SK-N-MC (cell line): Measurements from ENCODE around the gene KLHL14.
A peak's percentile ranks its signal among the peaks of the same experiment; 100 is the strongest.

Experiments used
- DNase-seq: peaks from one replicate; pipeline ENCODE4 v3.0.0-alpha.2; 2011; ENCODE audit warnings: low read depth, low spot score
- H3K27ac ChIP-seq: fragments of 200-600 bp; sonication (generic); 2 replicates; pipeline ENCODE4 v1.5.1; 2016; ENCODE audit warnings: mixed run types
- H3K36me3 ChIP-seq: fragments of 200-600 bp; sonication (generic); 2 replicates; pipeline ENCODE4 v1.6.1; 2017; ENCODE audit warnings: antibody characterized with exemption, low read length, mixed read lengths; ENCODE audit not compliant: insufficient read depth
- H3K4me3 ChIP-seq: fragments of 200-600 bp; sonication (generic); 2 replicates; pipeline ENCODE4 v1.5.1; 2016
- H3K9ac ChIP-seq: fragments of 200-600 bp; sonication (generic); 2 replicates; pipeline ENCODE4 v1.8.0; 2017; ENCODE audit warnings: mixed run types, mixed read lengths; ENCODE audit not compliant: insufficient read length
- H3K9me3 ChIP-seq: fragments of 200-600 bp; sonication (generic); 2 replicates; pipeline ENCODE4 v1.6.1; 2017; ENCODE audit warnings: low read depth, mild to moderate bottlenecking, antibody characterized with exemption, low read length, moderate library complexity, mixed read lengths
- EZH2 ChIP-seq: fragments of 200-600 bp; sonication (generic); IDR thresholded peaks from one replicate; pipeline ENCODE4 v1.6.1; 2017; ENCODE audit warnings: antibody characterized with exemption
- FOXP2 ChIP-seq: optimal IDR thresholded peaks from 2 replicates; pipeline ENCODE3; 2011; ENCODE audit warnings: mild to moderate bottlenecking, moderate library complexity; ENCODE audit not compliant: insufficient read depth; ENCODE audit errors: extremely low read length, control extremely low read depth
- POLR2AphosphoS5 ChIP-seq: IDR thresholded peaks from 2 replicates; pipeline ENCODE4 v1.6.1; 2012; ENCODE audit warnings: mild to moderate bottlenecking, low read depth, low read length, borderline replicate concordance

KLHL14 gene

GRCh38 chr18:32771871-32772580 is 797 bp downstream of the KLHL14 start:
- TF ChIP-seq POLR2AphosphoS5 = no peak
- no peak for TF ChIP-seq FOXP2
- TF ChIP-seq EZH2 = no peak
- H3K27ac ChIP-seq = no peak overlapping the region
- H3K9ac ChIP-seq = no peak overlapping the region
- no peaks in the 10 kb centered on the region for H3K9me3 ChIP-seq
- no peak for DNase-seq
- H3K4me3 ChIP-seq = peak overlapping the region; percentile 94
- no peaks in the 10 kb centered on the region for H3K36me3 ChIP-seq

DNA sequence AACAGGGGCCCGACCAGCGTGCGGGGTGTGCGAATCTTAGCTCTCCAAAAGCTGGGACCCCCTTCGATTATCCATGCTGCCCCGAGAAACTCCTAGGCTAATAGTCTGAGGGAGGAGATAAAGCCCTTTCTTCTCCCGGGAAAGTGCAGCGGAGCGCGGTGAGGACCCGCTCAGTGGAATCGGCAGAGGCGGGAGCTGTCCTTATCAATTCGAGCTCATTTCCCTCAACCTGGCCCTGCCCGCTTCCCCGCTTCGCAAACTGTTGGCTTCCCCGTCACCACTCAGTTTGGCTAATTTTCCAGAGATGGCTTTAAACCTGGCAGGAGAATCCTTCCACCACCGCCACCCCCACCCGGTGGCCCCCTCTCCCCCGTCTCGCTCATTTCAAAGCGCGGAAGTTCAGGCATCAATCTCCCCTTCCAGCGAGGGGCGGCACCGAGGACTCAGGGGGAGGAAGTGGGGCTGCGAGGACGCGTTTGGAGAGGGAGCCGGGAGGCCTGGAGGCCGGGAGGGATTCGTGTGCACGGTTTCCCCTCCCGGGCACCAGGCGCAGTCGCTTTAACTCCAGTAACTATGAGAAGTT is 1.6 kb downstream of the KLHL14 start:
- Histone ChIP-seq H3K9ac (peak overlapping the region; percentile 57), H3K4me3 (peak overlapping the region; percentile 94), H3K9me3 (no peaks in the 10 kb centered on the region), H3K36me3 (no peaks in the 10 kb centered on the region), H3K27ac (no peak overlapping the region)
- no peak for DNase-seq
- TF ChIP-seq EZH2 (no peak), POLR2AphosphoS5 (no peak), FOXP2 (no peak)

GRCh38 chr18:32770666-32771168 is 2.1 kb downstream of the KLHL14 start:
- TF ChIP-seq EZH2 = no peak
- no peak for TF ChIP-seq FOXP2
- TF ChIP-seq POLR2AphosphoS5 = no peak
- Histone ChIP-seq H3K36me3 (no peaks in the 10 kb centered on the region), H3K9me3 (no peaks in the 10 kb centered on the region), H3K27ac (no peak overlapping the region), H3K4me3 (peak overlapping the region; percentile 94), H3K9ac (peak overlapping the region; percentile 57)
- DNase-seq = no peak

GRCh38 chr18:32770054-32770665 is 2.7 kb downstream of the KLHL14 start:
- H3K9ac ChIP-seq = no peak overlapping the region
- H3K27ac ChIP-seq = no peak overlapping the region
- no peak overlapping the region for H3K4me3 ChIP-seq
- no peak for DNase-seq
- no peak for TF ChIP-seq POLR2AphosphoS5
- H3K9me3 ChIP-seq = no peaks in the 10 kb centered on the region
- no peaks in the 10 kb centered on the region for H3K36me3 ChIP-seq

- no peak overlapping the region for H3K4me3 ChIP-seq
- H3K36me3 ChIP-seq = no peaks in the 10 kb centered on the region
- DNase-seq = no peak
- no peaks in the 10 kb centered on the region for H3K9me3 ChIP-seq
- no peak overlapping the region for H3K27ac ChIP-seq
- no peak overlapping the region for H3K9ac ChIP-seq
- no peak for TF ChIP-seq POLR2AphosphoS5
- no peak for TF ChIP-seq FOXP2
- TF ChIP-seq EZH2 = no peak
Measured at GRCh38 chr18:32769586-32770053, 3.2 kb downstream of the KLHL14 start.

- Histone ChIP-seq H3K36me3 (no peaks in the 10 kb centered on the region), H3K4me3 (no peak overlapping the region)
Measured at GRCh38 chr18:32769071-32769585, 3.7 kb downstream of the KLHL14 start.

DNA sequence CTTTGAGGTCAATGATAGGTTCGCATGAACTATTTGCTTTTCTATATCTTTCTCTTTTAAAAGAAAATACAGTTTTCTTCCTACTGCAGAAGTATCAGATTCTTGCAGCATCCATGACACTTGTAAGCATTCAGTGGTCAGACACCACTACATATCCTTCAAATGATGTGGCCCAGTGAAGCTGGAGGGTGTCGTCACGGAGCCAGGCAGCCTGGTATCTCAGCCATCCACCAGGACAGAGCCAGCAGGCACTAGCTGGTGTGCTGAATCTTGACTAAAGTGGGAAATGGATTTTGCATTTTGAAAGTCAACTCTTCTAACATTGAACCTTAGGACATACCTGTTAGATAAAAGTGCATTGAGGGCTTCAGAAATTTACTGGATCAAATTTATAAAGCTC is 5.4 kb downstream of the KLHL14 start:
- H3K36me3 ChIP-seq = no peaks in the 10 kb centered on the region
- TF ChIP-seq FOXP2 (no peak), POLR2AphosphoS5 (no peak), EZH2 (no peak)
- no peaks in the 10 kb centered on the region for H3K9me3 ChIP-seq
- no peak overlapping the region for H3K9ac ChIP-seq
- no peak overlapping the region for H3K27ac ChIP-seq
- DNase-seq = no peak
- H3K4me3 ChIP-seq = no peak overlapping the region

More at GRCh38 chr18:32769071-32769585, 3.7 kb downstream of the KLHL14 start:
- no peak for TF ChIP-seq POLR2AphosphoS5
- TF ChIP-seq FOXP2 = no peak
- no peak for TF ChIP-seq EZH2
- no peak for DNase-seq
- no peak overlapping the region for H3K9ac ChIP-seq
- no peaks in the 10 kb centered on the region for H3K9me3 ChIP-seq
- H3K27ac ChIP-seq = no peak overlapping the region

DNA sequence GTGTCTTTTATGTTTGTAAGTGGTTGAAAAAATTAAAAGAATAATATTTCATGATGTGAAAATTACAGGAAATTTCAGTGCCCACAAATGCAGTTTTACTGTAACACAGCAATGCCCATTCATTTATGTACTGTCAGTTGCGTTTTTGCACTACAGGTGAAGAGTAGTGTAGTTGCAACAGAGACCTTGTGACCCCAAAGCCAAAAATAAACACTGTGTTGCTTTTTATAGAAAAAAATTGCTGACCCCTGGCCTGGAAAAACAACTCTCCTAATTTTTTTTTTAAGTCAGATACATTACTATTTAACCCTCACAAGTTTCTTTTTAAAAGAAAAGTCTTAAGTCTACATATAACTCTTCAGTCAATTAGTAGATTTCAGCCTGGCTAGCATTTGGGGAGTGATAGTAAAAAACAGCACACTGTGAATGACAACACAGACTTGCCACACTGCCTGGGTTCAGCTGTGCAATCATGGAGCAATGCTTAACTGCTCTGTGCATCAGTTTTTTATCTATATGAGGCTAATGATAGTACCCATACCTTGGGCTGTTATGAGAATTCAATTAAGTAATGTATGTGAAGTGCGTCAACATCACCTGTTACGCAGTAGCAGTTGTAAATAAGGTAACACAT is 8.1 kb downstream of the KLHL14 start:
- Histone ChIP-seq H3K9ac (no peak overlapping the region), H3K27ac (no peak overlapping the region), H3K9me3 (no peaks in the 10 kb centered on the region), H3K4me3 (no peak overlapping the region), H3K36me3 (no peaks in the 10 kb centered on the region)
- DNase-seq = no peak
- no peak for TF ChIP-seq FOXP2
